GM13976 (cell line): ENCODE measurements around the gene IL1RAP.

Experiments used
- DNase-seq: peaks from one replicate; pipeline ENCODE4 v3.0.0; 2012; ENCODE audit warnings: low spot score
- CTCF ChIP-seq: IDR thresholded peaks from 2 replicates; pipeline ENCODE4 v1.5.1; 2012; ENCODE audit warnings: borderline replicate concordance, mild to moderate bottlenecking; ENCODE audit not compliant: insufficient read depth; ENCODE audit errors: extremely low read depth, missing control alignments, control extremely low read depth
- in situ Hi-C: fragments of 300-500 bp; cut with MboI; formaldehyde crosslinking; loops from one replicate; pipeline ENCODE4 v1.12.0; 2022; ENCODE audit warnings: low sequenced_read_pairs, mixed read lengths, inconsistent platforms; ENCODE audit not compliant: unreplicated experiment

The IL1RAP gene

GRCh38 chr3:190695994-190696393 is 182.1 kb downstream of the IL1RAP start:
- TF ChIP-seq CTCF, result no peak
- in situ Hi-C loops, result no loop called here
- no peak for DNase-seq

- no peak for DNase-seq
- in situ Hi-C loops, result no loop called here
- peak; percentile 42 for TF ChIP-seq CTCF
These were observed 183.1 kb downstream of the IL1RAP start for GRCh38 chr3:190696777-190697501.

- no peak for TF ChIP-seq CTCF
- in situ Hi-C loops, result no loop called here
- no peak for DNase-seq
These were observed 183.6 kb downstream of the IL1RAP start for GRCh38 chr3:190697502-190697830.

- no peak for DNase-seq
- no peak for TF ChIP-seq CTCF
- in situ Hi-C loops, result no loop called here
These were observed 184.0 kb downstream of the IL1RAP start for GRCh38 chr3:190697901-190698300.

GRCh38 chr3:190699776-190700175 is 185.9 kb downstream of the IL1RAP start:
- no peak for DNase-seq
- in situ Hi-C loops, result no loop called here
- TF ChIP-seq CTCF, result no peak

GRCh38 chr3:190701096-190701532 is 187.2 kb downstream of the IL1RAP start:
- DNase-seq, result no peak
- peak; percentile 23 for TF ChIP-seq CTCF
- in situ Hi-C loops, result no loop called here
